Measurements from ENCODE around the gene GHR.

DNA sequence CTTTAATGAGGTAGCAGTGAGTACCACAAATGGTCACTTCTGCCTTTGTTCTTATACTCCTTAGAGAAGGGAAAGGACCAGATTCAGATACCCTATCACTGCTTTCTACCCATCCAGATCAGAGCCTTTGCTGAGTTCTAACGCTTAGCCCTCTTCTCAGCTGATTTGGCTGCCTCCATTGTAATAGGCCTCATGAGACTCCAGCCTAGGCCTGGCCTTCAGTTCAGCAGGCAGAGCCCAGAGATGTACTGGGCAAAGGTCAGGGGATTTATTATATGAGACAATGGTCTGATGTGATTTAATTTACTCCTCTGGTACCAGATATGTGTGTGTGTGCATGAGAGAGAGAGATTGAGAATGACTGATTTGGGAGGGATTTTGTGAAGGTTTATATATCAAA lies 124.7 kb downstream of the GHR start:
- TF ChIP-seq, protein P1, sequence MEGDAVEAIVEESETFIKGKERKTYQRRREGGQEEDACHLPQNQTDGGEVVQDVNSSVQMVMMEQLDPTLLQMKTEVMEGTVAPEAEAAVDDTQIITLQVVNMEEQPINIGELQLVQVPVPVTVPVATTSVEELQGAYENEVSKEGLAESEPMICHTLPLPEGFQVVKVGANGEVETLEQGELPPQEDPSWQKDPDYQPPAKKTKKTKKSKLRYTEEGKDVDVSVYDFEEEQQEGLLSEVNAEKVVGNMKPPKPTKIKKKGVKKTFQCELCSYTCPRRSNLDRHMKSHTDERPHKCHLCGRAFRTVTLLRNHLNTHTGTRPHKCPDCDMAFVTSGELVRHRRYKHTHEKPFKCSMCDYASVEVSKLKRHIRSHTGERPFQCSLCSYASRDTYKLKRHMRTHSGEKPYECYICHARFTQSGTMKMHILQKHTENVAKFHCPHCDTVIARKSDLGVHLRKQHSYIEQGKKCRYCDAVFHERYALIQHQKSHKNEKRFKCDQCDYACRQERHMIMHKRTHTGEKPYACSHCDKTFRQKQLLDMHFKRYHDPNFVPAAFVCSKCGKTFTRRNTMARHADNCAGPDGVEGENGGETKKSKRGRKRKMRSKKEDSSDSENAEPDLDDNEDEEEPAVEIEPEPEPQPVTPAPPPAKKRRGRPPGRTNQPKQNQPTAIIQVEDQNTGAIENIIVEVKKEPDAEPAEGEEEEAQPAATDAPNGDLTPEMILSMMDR (IDR thresholded peaks at IDR 0.05), result no peak
- TF ChIP-seq POLR2A (IDR thresholded peaks at IDR 0.05), result no peak
